HG03378 (cell line): ENCODE data around the gene PHLDA2.

Experiments
- ATAC-seq: cut with Tn5 transposase; IDR thresholded peaks from one replicate; pipeline ENCODE4 v1.9.1; 2021; ENCODE audit warnings: mild to moderate bottlenecking, moderate library complexity; ENCODE audit not compliant: unreplicated experiment

PHLDA2 gene

DNA sequence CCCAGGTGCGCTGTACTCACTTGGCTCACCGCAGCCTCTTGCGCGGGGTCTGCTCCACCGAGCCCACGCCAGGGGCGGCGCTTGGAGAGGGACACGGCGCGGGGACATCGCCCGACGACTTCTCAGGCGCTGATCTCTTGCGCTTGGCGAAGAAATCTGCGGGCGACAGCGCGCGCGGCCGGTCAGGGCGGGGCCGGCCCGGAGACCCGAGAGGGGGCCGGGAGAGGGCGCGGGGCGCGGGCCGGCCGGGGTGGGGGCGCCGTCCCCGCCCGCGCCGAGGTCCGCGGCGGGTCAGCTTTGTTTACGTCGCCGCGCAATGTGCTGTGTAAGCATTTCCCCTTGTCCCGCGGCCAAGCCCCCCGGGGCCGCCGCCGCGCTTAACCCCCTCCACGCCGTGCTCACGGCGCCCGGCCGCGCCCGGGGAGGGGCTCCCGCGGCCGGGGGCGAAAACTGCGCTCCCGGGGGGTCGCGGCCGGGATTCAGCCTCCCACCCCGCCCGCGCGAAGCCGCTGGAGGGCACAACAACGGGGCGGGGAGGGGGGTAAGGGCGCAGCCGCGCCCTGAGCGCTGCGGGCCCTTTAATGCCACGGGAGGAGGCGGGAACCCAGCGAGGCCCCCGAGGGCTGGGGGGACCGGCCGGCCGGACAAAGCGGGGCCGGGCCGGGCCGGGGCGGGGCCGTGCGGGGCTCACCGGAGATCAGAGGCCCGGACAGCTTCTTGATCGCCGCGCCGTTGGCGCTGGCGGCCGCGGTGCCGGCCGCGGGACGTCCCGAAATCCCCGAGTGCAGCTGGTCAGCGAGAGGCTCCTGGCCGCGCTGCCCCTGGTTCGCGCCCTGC, 45.0 kb downstream of the PHLDA2 start:
- ATAC-seq = no peak

DNA sequence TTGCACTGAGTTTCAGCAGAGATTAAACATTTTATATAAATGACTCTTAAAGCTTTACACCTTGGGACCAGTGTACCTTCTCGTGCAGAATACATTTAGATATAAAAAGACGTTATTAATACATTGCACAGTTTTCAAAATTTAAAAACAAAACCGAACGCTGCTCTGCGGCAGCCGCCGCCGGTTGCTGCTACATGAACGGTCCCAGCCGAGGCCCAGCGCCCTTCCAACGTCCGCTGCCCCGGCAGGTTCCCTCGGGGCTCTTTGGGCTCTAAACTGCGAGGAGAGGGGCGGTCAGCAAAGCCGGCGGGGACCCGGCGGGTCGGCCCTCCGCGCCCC, 45.6 kb downstream of the PHLDA2 start:
- no peak for ATAC-seq

DNA sequence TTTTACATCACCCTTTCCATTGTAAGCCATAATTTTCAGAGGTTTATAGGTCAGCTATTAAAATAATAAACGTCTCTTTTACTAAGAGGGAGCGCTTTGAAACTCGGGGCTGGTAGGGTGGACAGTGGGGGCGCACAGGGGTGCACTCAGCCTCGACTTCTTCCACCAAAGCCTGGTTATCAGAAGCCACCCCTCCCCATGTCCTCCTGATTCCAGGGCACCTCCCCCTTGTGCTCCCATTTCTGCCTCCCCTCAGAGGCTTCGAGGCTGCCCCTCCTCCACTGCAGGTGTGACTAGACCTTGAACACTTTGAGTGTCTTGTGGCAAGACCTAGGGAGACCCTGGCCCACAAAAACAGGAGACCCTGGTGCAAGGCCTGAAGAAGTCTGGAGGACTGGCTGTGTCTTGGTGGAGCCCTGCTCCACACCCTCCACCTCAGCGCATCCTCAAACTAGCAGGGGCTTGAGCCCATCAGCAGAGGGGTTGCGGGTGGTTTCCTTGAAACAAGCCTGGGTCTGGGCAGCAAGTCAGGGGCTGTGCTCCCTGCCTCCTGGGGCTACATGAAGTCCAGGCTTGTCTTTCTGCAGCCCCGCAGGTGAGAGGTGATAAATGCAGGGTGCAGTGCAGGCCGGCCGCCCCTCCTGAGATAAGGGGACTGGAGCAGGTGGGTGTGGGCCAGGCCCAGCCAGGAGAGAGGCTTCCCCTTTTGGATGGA, 46.7 kb downstream of the PHLDA2 start:
- no peak for ATAC-seq

DNA sequence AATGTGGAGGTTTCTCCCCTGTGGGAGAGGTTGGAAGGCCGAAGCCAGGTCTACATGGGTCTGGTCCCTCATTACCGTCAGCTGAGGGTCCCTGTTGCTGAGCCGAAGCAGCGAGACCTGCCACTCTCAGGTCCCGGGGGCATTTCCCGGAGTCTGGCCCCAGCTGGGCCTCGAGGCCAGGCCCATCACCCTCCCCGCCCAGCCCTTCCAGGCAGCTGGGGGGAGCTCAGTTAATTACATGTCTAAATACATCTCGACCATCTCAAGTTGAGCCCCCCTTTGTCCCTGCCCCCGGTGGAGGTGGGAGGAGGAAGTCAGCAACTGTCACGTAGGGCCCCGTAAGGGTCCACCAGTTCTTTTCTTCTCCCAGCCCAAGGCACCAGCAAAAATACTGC, 47.2 kb downstream of the PHLDA2 start:
- ATAC-seq = no peak

DNA sequence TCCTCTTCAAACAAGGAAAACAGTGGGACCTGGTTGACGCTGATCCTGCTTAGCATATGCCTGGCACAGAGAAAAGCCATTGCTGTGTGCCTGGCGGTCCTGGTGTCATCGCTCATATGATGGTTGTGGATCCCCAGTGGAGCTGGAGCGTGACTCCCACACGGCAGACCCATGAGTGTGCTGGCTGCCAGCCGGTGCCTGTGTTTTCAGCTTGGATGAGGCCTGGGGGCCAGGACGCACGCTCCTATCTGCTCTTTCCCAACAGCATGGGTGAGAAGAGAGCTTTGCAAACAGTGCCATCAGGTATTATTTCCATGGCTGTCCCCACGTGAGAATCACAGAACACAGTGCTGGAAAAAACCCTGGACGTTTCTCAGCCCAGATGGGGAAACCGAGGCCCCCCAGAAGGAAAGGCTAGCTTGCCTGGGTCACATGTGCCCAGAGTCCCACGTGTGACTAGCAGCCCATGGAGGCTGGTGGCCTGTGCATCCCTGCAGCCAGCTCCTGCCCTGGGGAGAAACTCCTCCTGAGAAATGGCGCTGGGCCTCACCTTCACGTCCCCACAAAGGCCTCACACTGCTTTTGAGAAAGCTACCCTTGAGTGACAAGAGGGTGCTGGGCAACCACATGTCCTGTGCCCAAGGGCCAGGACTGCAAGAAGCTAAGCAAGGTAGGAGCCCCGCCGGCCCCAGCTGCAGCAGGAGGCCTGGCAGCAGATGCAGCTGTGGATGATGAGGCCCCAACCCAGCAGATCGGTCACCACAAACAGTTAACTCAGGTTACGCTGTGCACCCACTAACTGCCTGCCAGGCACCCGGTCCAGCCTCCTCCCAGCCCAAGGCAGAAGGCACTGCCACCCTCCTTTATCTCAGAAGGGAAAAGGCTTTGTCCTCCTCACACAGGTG, 47.9 kb downstream of the PHLDA2 start:
- ATAC-seq = no peak

DNA sequence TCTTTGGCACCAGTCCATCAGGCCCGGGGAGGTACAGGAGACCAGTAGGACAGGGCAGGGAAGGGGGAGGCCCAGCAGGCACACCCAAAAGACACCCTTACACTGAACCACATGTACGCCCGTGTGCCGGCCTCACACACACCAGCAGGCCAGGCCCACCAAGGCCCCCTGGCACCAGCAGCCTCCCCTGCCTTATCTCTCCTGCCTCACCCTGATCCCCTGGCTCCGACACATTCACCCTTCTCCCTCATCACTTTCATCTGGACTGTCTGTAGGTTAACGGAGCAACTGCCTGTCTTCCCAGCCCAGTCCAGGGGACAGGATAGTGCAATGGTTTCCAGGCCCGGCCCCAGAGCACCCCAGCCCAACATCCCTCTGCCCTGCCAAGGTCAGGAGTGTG, 48.6 kb downstream of the PHLDA2 start:
- no peak for ATAC-seq

GRCh38 chr11:2878782-2879181, 50.4 kb downstream of the PHLDA2 start:
- ATAC-seq = no peak
